Prostate gland (tissue), 2 donors: ENCODE results near the gene TACC2. TPM values are rescaled to one million over a fixed set of nuclear protein-coding genes. Genes with fewer than 3 reads are reported as not detected.

Source experiments
- DNase-seq: peaks from one replicate; pipeline ENCODE4 v3.0.0-alpha.2; 2019; ENCODE audit warnings: low spot score
- H3K27ac ChIP-seq, 2 donors: fragments of 200-600 bp; sonication (generic); 2 replicates each; pipeline ENCODE4 v1.5.1; 2017 to 2019
- H3K27me3 ChIP-seq: fragments of 200-600 bp; sonication (generic); replicated peaks from 2 replicates; pipeline ENCODE4 v1.5.1; 2019; ENCODE audit not compliant: insufficient read depth
- H3K36me3 ChIP-seq, 2 donors: fragments of 200-600 bp; sonication (generic); 1 replicate in 1 of 2; 2 replicates in 1 of 2; pipeline versions ENCODE4 v1.5.1 to v1.8.1; 2017 to 2019
- H3K4me1 ChIP-seq: fragments of 200-600 bp; sonication (generic); replicated peaks from 2 replicates; pipeline ENCODE4 v1.5.1; 2019
- H3K4me3 ChIP-seq, 2 donors: fragments of 200-600 bp; sonication (generic); 2 replicates each; pipeline ENCODE4 v1.5.1; 2017 to 2019
- H3K9me3 ChIP-seq: fragments of 200-600 bp; sonication (generic); 2 replicates; pipeline ENCODE4 v1.5.1; 2017
- POLR2A ChIP-seq: fragments of 450-650 bp; IDR thresholded peaks from one replicate; pipeline ENCODE4 v1.6.1; 2016; ENCODE audit warnings: antibody characterized with exemption, mild to moderate bottlenecking
- POLR2AphosphoS5 ChIP-seq: sonication (generic); formaldehyde crosslinking; IDR thresholded peaks from one replicate; pipeline ENCODE4 v1.6.1; 2017; ENCODE audit warnings: antibody characterized with exemption
- WGBS: methylation state at CpG from one replicate; pipeline ENCODE4 v1.1.5; 2018; 5-methylcytosine and 5-hydroxymethylcytosine counted together
- intact Hi-C: fragments of 100-400 bp; cut with DNase I; formaldehyde crosslinking; loops from one replicate; pipeline ENCODE4 v1.14.2; 2022
- total RNA-seq, 2 donors: library from RNA; depleted of rRNA; stranded (reverse); fragments of >200 nt; gene quantifications; one replicate each; pipeline ENCODE4 v1.1.0, GENCODE V29; 2016
- TF ChIP-seq, protein P1 (sequence below), 4 experiments: fragments of 200-600 bp in 2 of 4; fragments of 450-650 bp in 2 of 4; sonication (generic) in 2 of 4; IDR thresholded peaks; 1 replicate in 3 of 4; 2 replicates in 1 of 4; pipeline ENCODE4 v1.5.1; 2016 to 2019; ENCODE audit warnings: antibody characterized with exemption in 4 of 4, mild to moderate bottlenecking in 2 of 4, moderate library complexity in 2 of 4

The TACC2 gene
- total RNA-seq, 2 donors from 2014 or later: 101 to 140 TPM

DNA sequence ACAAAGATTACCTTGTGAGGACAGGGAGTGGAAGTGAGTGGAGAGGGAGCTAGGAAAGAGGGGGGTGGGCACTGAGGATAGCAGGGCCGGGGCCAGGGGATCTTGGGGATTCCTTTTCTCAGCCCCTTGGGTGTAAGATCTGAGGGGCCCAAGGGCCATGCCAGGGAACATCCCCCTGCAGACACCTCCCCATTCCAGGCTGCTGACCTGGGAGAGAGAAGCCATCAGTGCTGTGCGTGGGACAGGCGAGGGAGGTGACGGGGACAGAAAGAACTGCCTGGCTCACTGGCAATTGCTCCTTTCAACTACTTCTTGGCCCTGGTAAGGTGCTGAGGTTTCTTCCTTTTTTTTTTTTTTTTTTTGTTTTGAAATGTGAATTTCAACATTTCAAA lies 270.1 kb downstream of the TACC2 start:
- Histone ChIP-seq H3K27me3 (no peaks in the 10 kb centered on the region), H3K36me3 (no peaks in the 10 kb centered on the region), H3K4me1 (no peaks in the 10 kb centered on the region), H3K4me3 (no peak overlapping the region), H3K9me3 (no peaks in the 10 kb centered on the region), H3K27ac (no peak overlapping the region)
- DNase-seq: no peak
- TF ChIP-seq POLR2AphosphoS5 (no peak), POLR2A (no peak)
- TF ChIP-seq, protein P1, sequence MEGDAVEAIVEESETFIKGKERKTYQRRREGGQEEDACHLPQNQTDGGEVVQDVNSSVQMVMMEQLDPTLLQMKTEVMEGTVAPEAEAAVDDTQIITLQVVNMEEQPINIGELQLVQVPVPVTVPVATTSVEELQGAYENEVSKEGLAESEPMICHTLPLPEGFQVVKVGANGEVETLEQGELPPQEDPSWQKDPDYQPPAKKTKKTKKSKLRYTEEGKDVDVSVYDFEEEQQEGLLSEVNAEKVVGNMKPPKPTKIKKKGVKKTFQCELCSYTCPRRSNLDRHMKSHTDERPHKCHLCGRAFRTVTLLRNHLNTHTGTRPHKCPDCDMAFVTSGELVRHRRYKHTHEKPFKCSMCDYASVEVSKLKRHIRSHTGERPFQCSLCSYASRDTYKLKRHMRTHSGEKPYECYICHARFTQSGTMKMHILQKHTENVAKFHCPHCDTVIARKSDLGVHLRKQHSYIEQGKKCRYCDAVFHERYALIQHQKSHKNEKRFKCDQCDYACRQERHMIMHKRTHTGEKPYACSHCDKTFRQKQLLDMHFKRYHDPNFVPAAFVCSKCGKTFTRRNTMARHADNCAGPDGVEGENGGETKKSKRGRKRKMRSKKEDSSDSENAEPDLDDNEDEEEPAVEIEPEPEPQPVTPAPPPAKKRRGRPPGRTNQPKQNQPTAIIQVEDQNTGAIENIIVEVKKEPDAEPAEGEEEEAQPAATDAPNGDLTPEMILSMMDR (IDR thresholded peaks at IDR 0.05): no peak
- 91% methylated on average over 4 of the region's 4 CpGs for WGBS
- intact Hi-C loops: no loop called here

DNA sequence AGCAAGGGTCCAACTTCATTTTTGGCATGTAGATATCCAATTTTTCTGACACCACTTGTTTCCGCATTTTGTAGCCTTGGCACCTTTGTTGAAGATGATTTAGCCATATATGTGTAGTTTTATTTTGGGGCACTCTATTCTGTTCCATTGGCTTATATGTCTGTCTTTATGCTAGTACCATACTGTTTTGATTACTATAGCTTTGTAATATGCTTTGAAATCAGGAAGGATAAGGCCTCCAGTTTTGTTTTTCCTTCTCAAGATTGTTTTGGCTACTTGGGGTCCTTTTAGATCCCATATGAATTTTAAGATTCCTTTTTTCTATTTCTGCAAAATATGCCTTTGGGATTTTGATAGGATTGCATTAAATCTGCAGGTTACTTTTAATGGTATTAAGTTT lies 272.6 kb downstream of the TACC2 start:
- WGBS: 60% methylated on average over 1 of the region's 1 CpG
- Histone ChIP-seq H3K36me3 (no peaks in the 10 kb centered on the region), H3K4me1 (no peaks in the 10 kb centered on the region), H3K4me3 (no peak overlapping the region), H3K9me3 (no peaks in the 10 kb centered on the region), H3K27ac (no peak overlapping the region), H3K27me3 (no peaks in the 10 kb centered on the region)
- no peak for TF ChIP-seq POLR2A
- no peak for TF ChIP-seq POLR2AphosphoS5
- TF ChIP-seq, protein P1 (IDR thresholded peaks at IDR 0.05): no peak
- intact Hi-C loops: no loop called here
- DNase-seq: no peak

DNA sequence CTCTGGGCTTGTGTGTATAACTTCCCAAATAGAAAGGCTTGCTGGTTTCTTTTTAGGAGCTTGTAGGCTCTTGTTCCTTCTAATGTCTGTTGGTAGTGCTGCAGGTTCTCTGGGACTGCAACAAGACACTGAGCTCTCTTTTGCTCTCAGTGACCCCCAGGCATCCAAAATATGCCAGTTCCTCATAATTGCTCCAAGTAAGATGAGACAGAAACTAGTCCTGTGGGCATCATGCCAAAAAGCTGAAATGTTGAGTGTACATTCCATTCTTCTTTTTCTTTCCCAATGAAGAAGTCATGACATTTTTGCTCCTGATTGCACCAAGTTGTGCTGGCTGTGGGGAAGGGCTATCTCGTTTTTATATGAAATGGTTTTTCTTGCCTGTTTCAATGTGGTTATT lies 275.0 kb downstream of the TACC2 start:
- Histone ChIP-seq H3K4me1 (no peaks in the 10 kb centered on the region), H3K36me3 (no peaks in the 10 kb centered on the region), H3K27ac (no peak overlapping the region), H3K4me3 (no peak overlapping the region), H3K9me3 (no peaks in the 10 kb centered on the region), H3K27me3 (no peaks in the 10 kb centered on the region)
- DNase-seq: no peak
- 37% methylated on average over 1 of the region's 1 CpG for WGBS
- intact Hi-C loops: no loop called here
- TF ChIP-seq POLR2A (no peak), POLR2AphosphoS5 (no peak)

DNA sequence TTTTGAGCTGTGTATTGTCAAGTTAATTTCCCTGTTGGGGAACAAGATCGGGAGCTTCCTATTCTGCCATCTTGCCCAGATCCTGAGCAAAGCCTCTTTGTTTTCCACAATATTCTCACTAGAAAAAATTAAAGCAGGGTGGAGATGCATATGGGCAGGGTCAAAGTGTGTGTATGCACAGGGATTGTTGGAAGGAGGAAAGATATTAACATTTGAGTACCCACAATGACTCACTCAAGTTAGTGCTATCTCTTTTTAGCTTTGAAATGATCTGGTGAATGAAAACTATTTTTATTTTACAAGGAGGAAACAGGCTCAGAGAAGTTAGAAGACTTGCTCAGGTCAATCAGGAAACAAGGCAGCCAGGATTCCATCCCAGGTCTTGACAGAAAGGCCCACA lies 275.5 kb downstream of the TACC2 start:
- WGBS: 94% methylated on average over 1 of the region's 1 CpG

DNA sequence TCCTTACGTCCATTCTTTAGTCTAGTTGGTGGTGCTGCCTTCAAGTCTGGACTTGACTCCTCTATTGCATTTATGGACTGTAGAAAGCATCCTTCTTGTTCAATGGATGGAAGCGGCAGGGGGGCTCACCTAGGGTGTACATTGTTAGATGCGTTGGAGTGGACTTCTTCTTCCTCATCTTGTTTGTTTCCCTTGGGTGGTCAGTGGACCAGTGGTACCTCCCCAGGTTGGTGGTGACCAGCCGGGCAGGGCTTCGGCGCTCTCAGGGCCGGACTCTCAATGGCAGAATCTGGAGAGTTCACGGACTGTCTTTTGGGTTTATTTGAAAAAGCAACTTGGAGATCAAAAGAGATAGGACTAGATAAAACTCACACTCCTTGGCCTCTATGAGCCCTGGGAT lies 276.0 kb downstream of the TACC2 start:
- intact Hi-C loops: no loop called here
- H3K4me1 ChIP-seq: no peaks in the 10 kb centered on the region
- H3K27ac ChIP-seq: no peak overlapping the region
- WGBS: 86% methylated on average over 8 of the region's 8 CpGs
- H3K27me3 ChIP-seq: no peaks in the 10 kb centered on the region
- no peak overlapping the region for H3K4me3 ChIP-seq
- no peaks in the 10 kb centered on the region for H3K36me3 ChIP-seq
- DNase-seq: no peak
- TF ChIP-seq POLR2AphosphoS5 (no peak), POLR2A (no peak)
- TF ChIP-seq, protein P1 (IDR thresholded peaks at IDR 0.05): no peak
- H3K9me3 ChIP-seq: no peaks in the 10 kb centered on the region

More for the DNA sequence above, 275.5 kb downstream of the TACC2 start:
- H3K36me3 ChIP-seq: no peaks in the 10 kb centered on the region
- no peaks in the 10 kb centered on the region for H3K4me1 ChIP-seq
- intact Hi-C loops: no loop called here
- H3K27ac ChIP-seq: no peak overlapping the region
- no peak for DNase-seq
- no peak overlapping the region for H3K4me3 ChIP-seq
- H3K27me3 ChIP-seq: no peaks in the 10 kb centered on the region
- no peaks in the 10 kb centered on the region for H3K9me3 ChIP-seq
- TF ChIP-seq POLR2A (no peak), POLR2AphosphoS5 (no peak)
- TF ChIP-seq, protein P1 (IDR thresholded peaks at IDR 0.05): no peak
